Adrenal gland (tissue), 5 donors: ENCODE results near the gene LRFN2.

ENCODE experiments used
- POLR2A ChIP-seq, 2 donors: fragments of 450-650 bp; IDR thresholded peaks; one replicate each; pipeline ENCODE4 v1.6.1; 2017; ENCODE audit warnings: antibody characterized with exemption in 2 of 2, mild to moderate bottlenecking in 2 of 2, moderate library complexity in 1 of 2
- TF ChIP-seq, protein P1 (sequence below), 6 experiments: fragments of 450-650 bp in 4 of 6; fragments of 200-600 bp in 2 of 6; sonication (generic) in 1 of 6; IDR thresholded peaks; 1 replicate in 5 of 6; 2 replicates in 1 of 6; pipeline versions ENCODE4 v1.5.1 to v1.8.0; 2016 to 2021; ENCODE audit warnings: antibody characterized with exemption in 6 of 6, mild to moderate bottlenecking in 2 of 6, moderate library complexity in 1 of 6
- donor health status: DM: no; HTN: no; CAD: no.

DNA sequence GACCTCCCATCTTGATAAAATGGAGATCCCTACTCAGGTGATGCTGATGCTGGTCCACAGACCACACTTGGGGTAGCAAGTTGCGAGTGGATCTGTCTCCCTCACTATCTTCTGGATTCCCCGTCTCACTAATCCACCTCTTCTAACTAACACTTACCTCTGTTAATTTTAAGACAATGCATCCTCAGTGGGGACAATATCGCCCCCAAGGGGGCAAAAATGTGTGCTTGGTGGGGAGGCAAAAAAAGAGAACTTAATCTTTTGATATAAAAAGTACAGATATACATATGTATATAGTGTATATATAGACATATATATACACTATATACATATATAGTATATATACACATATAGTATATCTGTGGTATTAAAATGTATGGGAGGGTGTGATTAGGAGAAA lies 4.3 kb downstream of the LRFN2 start:
- TF ChIP-seq, protein P1, sequence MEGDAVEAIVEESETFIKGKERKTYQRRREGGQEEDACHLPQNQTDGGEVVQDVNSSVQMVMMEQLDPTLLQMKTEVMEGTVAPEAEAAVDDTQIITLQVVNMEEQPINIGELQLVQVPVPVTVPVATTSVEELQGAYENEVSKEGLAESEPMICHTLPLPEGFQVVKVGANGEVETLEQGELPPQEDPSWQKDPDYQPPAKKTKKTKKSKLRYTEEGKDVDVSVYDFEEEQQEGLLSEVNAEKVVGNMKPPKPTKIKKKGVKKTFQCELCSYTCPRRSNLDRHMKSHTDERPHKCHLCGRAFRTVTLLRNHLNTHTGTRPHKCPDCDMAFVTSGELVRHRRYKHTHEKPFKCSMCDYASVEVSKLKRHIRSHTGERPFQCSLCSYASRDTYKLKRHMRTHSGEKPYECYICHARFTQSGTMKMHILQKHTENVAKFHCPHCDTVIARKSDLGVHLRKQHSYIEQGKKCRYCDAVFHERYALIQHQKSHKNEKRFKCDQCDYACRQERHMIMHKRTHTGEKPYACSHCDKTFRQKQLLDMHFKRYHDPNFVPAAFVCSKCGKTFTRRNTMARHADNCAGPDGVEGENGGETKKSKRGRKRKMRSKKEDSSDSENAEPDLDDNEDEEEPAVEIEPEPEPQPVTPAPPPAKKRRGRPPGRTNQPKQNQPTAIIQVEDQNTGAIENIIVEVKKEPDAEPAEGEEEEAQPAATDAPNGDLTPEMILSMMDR (IDR thresholded peaks at IDR 0.05): peak in 2 of 6 experiments; percentile 7 to 20
- no peak for TF ChIP-seq POLR2A (IDR thresholded peaks at IDR 0.05)
